ENCODE data around the gene MVP.
A peak's percentile ranks its signal among the peaks of the same experiment; 100 is the strongest.

MVP gene

DNA sequence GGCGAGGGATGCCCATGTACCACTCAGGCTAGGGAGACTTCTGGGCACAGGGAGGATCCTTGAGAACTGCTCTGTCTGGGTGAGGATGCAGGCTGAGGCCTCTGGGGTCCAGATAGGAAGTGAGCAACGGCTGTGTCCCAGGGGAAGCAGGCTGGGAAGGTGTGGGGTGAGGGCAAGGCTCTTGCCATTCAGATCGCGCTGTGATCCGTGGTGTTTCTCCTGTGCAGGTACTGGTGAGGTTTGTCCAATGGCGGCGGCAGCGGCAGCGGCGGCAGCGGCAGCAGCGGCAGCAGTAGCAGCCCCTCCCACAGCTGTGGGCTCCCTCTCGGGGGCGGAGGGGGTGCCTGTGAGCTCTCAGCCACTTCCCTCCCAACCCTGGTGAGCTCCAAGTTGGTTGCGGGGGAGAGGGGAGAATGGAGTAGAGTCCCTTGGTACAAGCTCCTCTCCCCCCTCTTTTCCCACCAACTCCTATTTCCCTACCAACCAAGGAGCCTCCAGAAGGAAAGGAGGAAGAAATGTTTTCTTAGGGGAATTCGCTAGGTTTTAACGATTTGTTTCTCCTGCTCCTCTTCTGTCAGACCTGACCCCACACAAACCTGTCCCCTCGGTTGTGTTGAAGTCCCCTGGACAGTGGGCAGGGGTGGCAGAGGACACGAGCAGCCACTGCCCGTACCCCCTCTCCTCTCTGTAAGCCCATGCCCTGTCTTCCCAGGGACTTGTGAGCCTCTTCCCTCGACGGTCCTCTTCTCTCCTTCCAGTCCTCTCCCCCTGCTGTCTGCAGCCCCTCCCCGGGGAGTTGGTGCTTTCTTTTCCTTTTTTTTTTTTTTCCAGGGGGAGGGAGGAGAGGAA lies 10.2 kb upstream of the MVP start:
- no peak for DNase-seq (ENCODE audit: low read depth)
- TF ChIP-seq CTCF (conservative IDR thresholded peaks at IDR 0.05; ENCODE audit: low read length): no peak
- no peak overlapping the region for H3K4me3 ChIP-seq (ENCODE audit: low read length)

DNA sequence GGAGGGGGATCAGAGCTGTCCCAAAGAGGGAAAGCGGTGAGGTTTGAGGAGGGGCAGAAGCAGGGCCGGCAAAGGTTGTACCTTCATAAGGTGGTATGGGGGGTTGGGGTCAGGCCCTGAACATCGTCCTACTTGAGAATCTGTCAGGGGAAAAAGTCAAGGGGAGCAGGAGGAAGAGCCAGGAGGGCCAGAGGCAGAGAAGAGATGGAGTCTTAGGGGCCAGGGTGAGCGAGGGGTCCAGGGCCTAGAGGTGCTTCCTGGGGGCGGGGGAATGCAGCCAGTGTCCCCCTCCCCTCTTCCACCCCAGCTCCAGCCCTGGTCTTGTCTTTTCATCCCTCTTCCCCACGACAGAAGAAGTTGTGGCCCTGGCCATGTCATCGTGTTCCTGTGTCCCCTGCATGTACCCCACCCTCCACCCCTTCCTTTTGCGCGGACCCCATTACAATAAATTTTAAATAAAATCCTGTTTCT lies 9.5 kb upstream of the MVP start:
- peak overlapping the region; percentile 8; the same call in 1 of the 2 replicates for H3K4me3 ChIP-seq (ENCODE audit: low read length)
- no peak for TF ChIP-seq CTCF (conservative IDR thresholded peaks at IDR 0.05; ENCODE audit: low read length)
- no peak for DNase-seq (ENCODE audit: low read depth)

DNA sequence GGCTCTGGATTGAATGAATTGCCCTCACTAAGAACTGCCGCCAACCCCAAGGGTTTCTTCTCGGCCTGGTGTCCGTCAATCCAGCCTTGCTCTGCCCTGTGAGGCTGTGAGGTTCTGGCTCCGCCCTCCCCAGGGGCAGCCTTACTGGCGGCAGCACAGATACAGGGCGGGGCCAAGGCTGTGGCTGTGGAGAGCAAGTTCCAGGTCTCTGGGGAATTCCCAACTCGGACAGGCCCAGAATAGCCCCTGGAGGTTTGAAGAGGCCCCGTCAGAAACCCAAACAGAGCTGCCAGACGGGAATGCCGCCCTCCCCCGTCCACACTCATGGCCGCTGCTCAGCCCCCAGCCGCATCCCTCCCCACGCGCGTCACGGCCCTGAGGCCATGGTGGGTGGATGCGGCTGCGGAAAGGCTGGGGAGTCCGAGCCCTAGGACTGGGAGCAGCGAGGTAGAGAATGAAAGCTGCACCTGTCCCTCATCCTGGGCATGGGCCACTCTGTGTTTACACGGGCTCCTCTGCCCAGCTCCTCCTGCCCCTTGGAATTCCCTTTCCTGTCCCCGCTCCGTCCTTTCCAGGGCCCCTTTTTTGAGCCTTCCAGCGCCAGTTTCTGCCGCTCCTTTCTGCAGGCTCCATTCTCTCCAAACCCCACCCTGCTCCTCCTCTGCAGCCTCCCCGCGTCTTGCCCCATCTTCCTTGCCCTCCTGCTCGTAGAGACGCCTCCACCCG lies 8.9 kb upstream of the MVP start:
- TF ChIP-seq CTCF (conservative IDR thresholded peaks at IDR 0.05; ENCODE audit: low read length): no peak
- peak; percentile 98 for DNase-seq (ENCODE audit: low read depth)
- peak overlapping the region; percentile 70 for H3K4me3 ChIP-seq (ENCODE audit: low read length)

DNA sequence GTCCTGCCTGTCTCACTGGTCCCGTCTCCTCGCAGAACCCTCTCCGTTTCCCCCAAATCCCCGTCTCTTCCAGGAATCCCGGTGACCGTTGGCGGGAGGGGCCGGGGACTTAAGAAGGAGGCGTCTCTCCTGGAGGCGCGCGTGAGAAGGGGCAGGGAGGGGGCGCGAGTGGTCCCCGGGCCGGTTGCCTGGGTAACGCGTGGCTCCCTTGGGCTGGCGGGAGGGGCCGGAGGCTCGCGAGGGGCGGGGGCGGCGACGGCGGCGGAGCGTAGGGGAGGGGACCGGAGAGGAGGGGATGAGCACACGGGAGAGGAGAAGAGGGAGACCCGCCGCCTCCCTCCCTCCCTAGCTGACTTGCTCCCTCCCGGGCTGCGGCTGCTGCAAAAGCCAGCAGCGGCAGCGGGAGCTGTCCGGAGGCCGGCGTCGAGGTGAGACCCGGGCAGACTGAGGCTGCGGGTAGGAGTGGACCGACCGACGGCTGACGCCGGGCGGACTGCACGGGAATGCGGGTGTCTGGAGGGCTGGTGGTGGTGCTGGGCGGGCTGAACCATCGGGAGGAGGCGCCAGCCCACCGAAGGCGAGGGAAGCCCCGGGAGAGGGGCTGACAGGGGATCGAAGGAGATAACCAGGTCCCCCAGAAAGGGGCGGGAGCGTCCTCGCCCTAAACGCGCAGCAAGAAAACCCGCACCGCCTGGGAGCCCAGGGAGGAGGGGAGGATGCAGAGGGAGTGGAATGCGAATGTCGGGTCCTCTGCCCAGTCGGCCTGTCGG lies 8.2 kb upstream of the MVP start, which contains the start of gene PRRT2:
Gene PRRT2, plus strand, starts transcription at position 298 of the 770 bp plus-strand sequence. CDS start 862 bp downstream, outside the sequence.
- peak within 1 kb of the TSS; percentile 70 for H3K4me3 ChIP-seq (ENCODE audit: low read length)
- TF ChIP-seq CTCF (conservative IDR thresholded peaks at IDR 0.05; ENCODE audit: low read length): no peak; the same call in 1 of the 2 replicates
- peak; percentile 38 for DNase-seq (ENCODE audit: low read depth)

DNA sequence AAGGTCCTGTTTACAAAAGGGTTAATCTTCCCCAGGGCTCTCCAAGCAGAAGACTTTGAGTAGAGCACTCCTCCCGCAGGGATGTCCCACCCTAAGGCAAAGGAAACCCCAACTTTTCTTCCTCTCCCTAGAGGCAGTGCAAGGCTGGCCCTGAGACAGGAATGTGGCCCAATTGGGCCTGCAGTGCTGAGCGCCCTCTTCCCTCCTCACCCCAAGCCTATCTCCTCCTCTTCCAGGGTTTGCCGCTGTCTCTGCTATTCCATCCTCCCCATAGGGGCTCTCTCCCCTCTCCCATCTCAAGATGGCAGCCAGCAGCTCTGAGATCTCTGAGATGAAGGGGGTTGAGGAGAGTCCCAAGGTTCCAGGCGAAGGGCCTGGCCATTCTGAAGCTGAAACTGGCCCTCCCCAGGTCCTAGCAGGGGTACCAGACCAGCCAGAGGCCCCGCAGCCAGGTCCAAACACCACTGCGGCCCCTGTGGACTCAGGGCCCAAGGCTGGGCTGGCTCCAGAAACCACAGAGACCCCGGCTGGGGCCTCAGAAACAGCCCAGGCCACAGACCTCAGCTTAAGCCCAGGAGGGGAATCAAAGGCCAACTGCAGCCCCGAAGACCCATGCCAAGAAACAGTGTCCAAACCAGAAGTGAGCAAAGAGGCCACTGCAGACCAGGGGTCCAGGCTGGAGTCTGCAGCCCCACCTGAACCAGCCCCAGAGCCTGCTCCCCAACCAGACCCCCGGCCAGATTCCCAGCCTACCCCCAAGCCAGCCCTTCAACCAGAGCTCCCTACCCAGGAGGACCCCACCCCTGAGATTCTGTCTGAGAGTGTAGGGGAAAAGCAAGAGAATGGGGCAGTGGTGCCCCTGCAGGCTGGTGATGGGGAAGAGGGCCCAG lies 7.3 kb upstream of the MVP start:
- H3K4me3 ChIP-seq (ENCODE audit: low read length): peak overlapping the region; percentile 70
- DNase-seq (ENCODE audit: low read depth): no peak
- TF ChIP-seq CTCF (conservative IDR thresholded peaks at IDR 0.05; ENCODE audit: low read length): no peak

All from AG10803 (cell line).